DLD1 (cell line): ENCODE measurements around the gene HOXD4.

Experiments used
- in situ Hi-C: cut with HindIII; loops from 2 replicates; pipeline ENCODE4 v1.10.0; 2017; ENCODE audit warnings: low sequenced_read_pairs

Gene HOXD4

GRCh38 chr2:176138923-176139660 lies 12.3 kb upstream of the HOXD4 start:
- in situ Hi-C loops = loop anchor here (25.0 kb wide), 1 partner anchor 498 kb away; no protein-coding TSS in a partner anchor

GRCh38 chr2:176139661-176140512 lies 11.5 kb upstream of the HOXD4 start:
- in situ Hi-C loops = loop anchor here (25.0 kb wide), 1 partner anchor 497 kb away; no protein-coding TSS in a partner anchor

- in situ Hi-C loops = loop anchor here (25.0 kb wide), 1 partner anchor 497 kb away; no protein-coding TSS in a partner anchor
Observed at GRCh38 chr2:176140513-176141317, 10.6 kb upstream of the HOXD4 start.

GRCh38 chr2:176142281-176142680 lies 9.1 kb upstream of the HOXD4 start:
- in situ Hi-C loops = loop anchor here (25.0 kb wide), 1 partner anchor 495 kb away; no protein-coding TSS in a partner anchor

GRCh38 chr2:176145085-176145969 lies 6.0 kb upstream of the HOXD4 start:
- in situ Hi-C loops = loop anchor here (25.0 kb wide), 1 partner anchor 492 kb away; no protein-coding TSS in a partner anchor

- in situ Hi-C loops = loop anchor here (25.0 kb wide), 1 partner anchor 491 kb away; no protein-coding TSS in a partner anchor
Observed at GRCh38 chr2:176146101-176146500, 5.2 kb upstream of the HOXD4 start.

GRCh38 chr2:176146645-176147044 lies 4.7 kb upstream of the HOXD4 start:
- in situ Hi-C loops = loop anchor here (25.0 kb wide), 1 partner anchor 491 kb away; no protein-coding TSS in a partner anchor

GRCh38 chr2:176147210-176147799 lies 4.0 kb upstream of the HOXD4 start:
- in situ Hi-C loops = loop anchor here (25.0 kb wide), 1 partner anchor 490 kb away; no protein-coding TSS in a partner anchor

- in situ Hi-C loops = loop anchor here (25.0 kb wide), 1 partner anchor 489 kb away; no protein-coding TSS in a partner anchor
Observed at GRCh38 chr2:176147800-176148496, 3.4 kb upstream of the HOXD4 start.

- in situ Hi-C loops = loop anchor here (25.0 kb wide), 1 partner anchor 488 kb away; no protein-coding TSS in a partner anchor
Observed at GRCh38 chr2:176148751-176149421, 2.5 kb upstream of the HOXD4 start.

- in situ Hi-C loops = loop anchor here (25.0 kb wide), 1 partner anchor 488 kb away; no protein-coding TSS in a partner anchor
Observed at GRCh38 chr2:176149481-176149938, 1.8 kb upstream of the HOXD4 start.

GRCh38 chr2:176149939-176150583 lies 1.3 kb upstream of the HOXD4 start:
- in situ Hi-C loops = loop anchor here (25.0 kb wide), 1 partner anchor 487 kb away; no protein-coding TSS in a partner anchor

GRCh38 chr2:176150584-176151441 lies 537 bp upstream of the HOXD4 start:
- in situ Hi-C loops = no loop called here

GRCh38 chr2:176152350-176153181 lies 1.2 kb downstream of the HOXD4 start:
- in situ Hi-C loops = no loop called here

GRCh38 chr2:176154576-176155252 lies 3.4 kb downstream of the HOXD4 start:
- in situ Hi-C loops = no loop called here
